Kidney glomerular epithelial cell (primary cell): ENCODE results near the gene TWSG1.
"Not testable (repeated sequence)": the region's sequence is repeated elsewhere in the genome, so short reads cannot be mapped to it uniquely, and the experiment has no call there.

Experiments
- DNase-seq: peaks from one replicate; lab custom pipeline; 2025; lab: John Stamatoyannopoulos, UW

The TWSG1 gene

DNA sequence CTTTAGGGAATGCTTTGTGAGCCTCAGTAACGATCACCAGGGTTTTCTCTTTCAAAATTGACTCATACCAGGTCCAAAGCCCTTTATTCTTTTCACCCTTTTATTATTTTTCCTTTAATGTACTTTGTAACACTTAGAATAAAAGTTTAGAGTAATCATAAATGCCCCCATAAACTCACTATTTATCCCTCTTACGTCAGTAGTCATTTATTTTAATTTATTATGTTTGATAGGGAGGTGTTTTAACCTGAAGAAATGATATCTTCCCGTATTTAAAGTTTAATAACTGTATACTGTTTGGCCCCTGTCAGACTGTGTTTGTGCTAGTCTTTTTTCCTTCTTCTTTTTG lies 1.1 kb downstream of the TWSG1 start:
- no peak for DNase-seq

DNA sequence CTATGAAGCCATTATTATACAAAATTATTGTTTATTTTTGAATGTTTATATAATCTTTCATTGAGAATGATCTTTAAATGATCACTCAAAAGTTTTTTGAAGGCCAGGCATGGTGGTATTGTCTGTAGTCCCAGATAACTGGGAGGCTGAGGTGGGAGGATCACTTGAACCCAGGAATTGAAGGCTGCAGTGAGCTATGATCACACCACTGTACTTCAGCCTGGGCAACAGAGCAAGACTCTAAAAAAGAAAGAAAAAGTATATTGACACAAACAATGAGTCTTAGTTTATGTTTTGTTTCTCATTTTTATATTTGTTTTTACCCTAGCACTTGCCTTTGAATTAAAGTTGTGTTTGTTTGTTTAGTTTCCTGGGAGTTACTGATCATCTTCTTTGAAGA lies 2.3 kb downstream of the TWSG1 start:
- no peak for DNase-seq

DNA sequence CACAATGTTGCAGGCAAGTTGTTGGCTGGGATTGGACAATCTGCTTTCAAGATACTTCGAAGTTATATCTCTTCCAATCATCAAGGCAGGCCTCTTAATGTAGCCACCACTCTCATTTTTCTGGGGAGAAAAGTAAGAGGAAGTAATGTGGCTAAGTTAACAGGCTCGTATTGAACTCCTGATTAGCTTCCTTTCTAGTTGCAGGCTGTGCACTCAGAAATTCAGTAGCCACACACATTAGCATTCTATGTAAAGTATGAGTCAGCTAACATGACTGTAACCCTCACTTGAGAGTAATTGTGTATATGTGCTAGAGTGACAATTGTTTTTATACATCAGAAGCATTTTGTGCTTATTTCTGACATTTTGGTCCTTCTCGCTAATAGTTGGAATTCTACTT lies 3.3 kb downstream of the TWSG1 start:
- no peak for DNase-seq

DNA sequence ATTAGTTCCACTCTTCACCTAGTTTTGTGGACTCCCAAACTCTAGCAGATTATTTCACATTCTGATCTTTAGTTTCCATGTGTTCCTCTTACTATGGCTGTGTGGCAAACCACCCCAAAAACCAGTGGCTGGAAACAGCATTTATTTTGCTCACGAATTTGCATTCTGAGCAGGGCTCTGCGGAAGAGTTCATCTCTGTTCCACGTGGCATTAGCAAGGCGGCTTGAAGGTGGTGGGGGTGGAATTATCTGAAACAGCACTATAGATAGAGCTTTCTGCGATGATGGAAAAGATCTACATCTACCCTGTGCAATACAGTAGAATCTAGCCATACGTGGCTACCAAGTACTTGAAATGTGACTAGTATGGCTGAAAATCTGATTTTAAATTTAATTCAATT lies 5.9 kb downstream of the TWSG1 start:
- no peak for DNase-seq

DNA sequence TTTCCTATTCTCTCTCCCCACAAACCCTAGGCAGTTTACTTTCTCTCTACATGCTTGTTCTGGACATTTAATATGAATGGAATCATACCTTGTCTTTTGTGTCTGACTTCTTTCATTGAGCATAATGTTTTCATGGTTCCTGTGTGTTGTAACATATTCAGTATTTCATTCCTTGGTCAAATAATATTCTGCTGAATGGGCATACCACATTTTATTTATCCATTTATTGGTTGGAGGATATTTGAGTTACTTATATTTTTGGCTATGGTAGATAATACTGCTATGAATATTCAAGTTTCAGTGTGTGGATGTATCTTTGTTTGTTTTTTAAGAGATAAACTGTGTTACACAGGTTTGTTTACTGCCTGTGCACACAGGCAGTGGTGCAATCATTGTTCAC lies 9.0 kb downstream of the TWSG1 start:
- DNase-seq = no peak

DNA sequence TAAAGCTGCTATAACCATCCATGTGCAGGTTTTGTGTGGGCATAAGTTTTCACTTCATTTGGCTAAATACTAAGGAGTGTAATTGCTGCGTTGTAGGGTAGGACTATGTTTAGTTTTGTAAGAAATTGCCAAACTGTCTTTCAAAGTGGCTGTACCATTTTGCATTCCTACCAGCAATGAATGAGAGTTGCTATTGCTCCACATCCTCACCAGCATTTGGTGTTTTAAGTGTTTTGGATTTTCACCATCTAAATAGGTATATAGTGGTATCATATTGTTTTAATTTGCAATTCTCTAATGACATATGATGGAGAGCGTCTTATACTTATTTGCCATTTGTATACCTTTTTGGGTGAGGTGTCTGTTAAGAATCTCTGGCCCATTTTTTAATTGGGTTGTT lies 12.2 kb downstream of the TWSG1 start:
- DNase-seq = no peak

DNA sequence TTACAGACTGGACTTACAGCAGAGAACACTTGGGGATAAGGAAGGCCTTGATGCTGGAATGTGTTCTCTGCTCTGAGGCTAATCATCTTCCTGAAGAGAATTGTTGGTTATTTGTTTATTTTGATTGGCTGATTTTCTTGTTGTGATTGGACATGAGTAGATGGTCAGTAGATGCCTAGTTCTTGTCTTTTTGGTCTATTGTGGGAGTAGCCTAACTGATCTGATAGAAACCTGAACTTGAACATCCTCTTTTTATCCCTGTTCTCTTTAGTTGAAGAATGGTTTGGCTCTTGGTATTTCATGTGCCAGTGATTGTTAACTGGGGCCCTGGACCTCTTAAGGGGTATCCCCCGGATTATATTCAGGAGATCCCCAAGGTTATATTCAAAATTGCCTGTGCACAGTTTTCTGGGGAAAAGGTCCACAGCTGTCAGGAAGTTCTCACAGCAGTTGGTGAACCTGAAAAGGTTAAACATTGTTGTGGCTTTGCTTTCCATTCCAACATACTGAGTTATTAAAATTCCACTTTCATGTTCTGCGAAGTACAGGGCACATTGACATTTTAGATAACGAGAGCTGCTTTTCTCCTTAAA lies 13.6 kb downstream of the TWSG1 start:
- DNase-seq = peak; percentile 67

DNA sequence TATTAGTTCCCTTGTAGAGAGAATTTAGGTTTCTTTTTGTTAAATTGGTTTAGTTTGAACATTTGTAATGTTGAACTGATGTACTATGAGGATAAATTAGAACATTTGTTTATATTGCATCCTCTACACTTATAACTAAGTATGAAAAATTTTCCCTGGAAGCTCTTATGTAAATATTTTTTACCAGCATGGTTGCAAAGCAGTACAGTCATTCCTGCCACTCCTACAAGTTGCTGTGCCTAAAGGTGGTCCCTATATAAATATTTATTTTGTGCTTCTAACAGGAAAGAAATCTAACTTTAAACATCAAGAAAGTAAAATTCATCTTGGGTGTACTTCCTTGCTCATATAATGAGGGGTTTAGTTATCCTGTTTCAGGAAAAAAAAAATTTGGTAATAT lies 14.2 kb downstream of the TWSG1 start:
- no peak for DNase-seq

DNA sequence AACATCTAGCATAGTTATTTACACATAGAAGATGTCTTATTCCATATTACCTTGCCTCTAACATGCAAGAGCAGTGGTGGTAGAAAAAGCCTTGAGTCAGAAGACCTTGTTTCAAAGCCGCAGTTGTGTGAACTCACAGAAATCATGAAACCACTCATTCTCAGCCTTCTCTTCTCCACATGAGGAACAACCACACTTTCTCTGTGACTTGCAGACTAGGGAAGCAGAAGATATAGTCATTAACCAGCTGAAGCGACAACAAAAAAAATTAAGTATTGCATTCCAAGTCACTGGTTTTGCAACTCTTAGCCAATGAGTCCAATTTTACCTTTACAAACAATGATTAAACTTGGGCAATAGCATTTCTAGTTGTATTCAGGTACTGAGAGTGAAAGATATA lies 19.0 kb downstream of the TWSG1 start:
- DNase-seq = no peak

DNA sequence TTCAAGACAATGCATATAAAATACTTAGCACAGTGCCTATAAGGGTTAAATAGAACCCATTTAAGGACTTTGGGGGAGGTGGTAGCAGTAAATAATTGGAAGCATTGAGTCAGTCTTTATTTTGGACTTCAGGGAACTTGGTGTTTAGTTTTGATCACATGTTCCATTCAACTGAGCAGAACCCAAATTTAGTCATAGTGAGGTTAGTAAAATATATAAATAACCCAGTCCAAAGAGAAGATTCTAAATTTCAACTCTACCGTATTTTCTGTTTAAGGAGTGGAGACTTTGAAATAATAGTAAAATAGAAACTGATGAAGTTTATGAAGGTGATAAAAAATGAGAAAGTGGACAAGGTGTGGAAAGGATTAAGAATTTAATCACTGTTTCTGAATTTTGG lies 19.7 kb downstream of the TWSG1 start:
- DNase-seq = no peak

DNA sequence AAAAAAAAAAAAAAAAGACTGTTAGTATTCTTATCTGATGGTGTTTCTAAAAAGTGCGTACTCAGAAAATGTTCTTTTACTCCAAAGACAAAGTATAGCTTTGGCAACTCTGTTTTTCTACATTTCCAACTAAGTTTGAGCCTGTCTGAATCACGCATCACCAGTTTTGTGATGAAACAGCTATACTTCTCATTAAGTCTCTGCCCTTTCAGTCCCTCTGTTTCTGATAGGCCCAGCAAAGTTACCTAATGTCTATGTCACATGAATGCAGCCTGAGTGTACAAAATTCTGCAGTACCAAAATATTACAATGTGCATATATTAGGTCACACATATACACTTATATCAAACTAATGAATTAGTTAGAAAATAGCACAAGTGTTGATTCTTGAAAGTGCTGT lies 22.4 kb downstream of the TWSG1 start:
- DNase-seq = no peak

DNA sequence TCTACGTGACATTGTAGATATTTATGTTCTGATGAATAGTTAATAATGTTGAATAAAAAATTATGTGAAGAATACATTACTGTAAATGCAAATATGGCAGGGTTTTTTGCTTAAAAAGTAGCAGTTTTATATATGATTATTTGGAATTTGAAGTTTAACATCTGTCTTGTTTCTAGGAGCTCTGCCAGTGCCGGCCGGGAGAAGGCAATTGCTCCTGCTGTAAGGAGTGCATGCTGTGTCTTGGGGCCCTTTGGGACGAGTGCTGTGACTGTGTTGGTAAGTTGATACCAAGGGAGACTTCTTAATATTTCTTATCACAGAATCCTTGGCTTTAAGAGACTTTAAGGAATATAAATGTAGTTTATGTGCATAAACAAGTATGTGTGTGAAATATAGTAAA lies 25.2 kb downstream of the TWSG1 start:
- no peak for DNase-seq

DNA sequence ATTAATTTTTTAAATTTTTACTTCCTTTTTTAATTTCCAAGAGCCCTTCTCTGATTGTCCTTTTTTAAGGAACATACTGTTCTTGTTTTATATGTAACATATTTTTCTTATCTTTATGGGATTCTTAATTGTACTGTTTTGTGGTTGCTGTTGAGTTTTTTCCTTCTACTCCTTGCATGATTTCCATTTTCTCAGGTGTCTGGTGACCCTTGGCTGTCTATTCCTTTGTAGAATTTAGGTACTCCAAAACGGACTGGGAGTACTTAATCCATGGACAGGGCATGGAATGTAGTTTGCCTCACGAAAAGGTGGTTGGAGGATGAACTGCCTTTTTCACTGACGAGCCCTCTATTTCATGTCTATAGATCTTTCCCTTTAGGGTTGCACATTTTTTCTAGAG lies 26.6 kb downstream of the TWSG1 start:
- no peak for DNase-seq

DNA sequence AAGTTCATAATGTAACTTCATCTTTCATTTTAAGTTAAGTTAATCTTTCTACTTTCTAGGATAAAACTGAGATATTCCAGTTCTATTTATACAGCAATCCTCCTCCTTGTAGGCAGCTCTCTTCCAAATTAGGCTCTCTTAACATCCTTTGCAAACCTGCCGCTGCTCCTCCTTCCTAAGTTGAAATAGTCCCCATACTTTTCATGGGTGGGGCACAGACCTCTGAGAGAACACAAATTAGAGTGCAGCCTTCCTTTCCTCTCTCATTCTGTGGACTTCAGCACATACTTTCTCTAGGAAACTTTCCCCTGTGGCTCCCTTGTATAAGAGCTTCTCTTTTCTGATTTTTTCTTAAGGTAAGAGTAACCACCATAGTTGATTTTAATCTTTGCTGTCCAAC lies 28.3 kb downstream of the TWSG1 start:
- no peak for DNase-seq

DNA sequence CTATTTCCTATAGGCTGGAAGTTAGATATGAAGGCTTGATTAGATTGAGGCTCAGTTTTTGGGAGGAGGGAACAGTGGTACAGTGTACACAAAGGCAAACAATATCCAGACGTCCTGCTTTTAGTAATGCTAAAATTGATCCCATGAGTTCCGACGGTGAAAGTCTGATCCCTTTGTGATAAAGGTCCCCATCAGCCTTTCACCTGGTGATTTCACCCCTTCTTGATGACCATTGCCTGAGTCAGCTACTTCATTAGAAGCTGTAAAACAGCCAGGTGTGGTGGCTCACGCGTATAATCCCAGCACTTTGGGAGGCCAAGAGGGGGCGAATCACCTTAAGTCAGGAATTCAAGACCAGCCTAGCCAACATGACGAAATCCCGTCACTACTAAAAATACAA lies 29.7 kb downstream of the TWSG1 start:
- DNase-seq = no peak

DNA sequence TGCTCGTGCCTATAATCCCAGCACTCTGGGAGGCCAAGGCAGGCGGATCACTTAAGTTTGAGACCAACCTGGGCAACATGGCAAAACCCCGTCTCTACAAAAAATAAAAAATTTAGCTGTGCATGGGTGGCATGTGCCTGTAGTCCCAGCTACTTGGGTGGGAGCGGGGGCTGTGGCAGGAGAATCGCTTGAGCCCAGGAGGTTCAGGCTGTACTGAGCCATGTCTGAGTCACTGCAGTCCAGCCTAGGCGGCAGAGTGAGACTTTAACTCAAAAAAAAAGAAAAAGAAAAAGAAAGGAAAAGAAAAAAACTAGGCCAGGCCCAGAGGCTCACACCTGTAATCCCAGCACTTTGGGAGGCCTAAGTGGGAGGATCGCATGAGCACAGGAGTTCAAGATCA lies 30.8 kb downstream of the TWSG1 start:
- no peak for DNase-seq

DNA sequence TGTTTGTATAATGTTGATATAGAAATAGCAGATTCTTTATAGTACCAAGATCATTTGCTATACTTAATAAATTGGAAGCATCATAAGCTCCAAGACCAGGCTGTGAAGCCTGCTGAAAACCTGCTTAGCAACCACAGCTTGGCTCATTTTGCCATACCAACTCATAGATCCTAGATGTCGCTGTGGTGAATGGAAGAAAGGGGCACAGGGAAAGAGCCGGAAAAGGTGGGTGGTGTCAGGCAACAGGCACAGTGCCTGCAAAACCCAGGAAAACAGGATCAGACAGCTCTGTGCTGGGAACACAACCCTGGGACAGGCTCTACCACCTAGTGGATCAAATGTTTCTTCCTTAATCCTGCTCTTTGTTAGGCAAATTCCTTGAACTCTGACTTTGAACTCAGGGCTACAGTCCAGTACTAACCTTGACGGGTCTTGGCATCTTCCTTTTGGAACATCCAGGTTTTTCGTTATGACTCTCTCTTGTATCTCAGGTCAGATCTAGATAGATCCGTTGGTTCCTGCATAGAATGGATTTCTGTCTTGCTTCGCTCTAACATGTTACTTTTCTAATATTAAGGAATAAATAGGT lies 31.6 kb downstream of the TWSG1 start:
- DNase-seq = peak; percentile 11

DNA sequence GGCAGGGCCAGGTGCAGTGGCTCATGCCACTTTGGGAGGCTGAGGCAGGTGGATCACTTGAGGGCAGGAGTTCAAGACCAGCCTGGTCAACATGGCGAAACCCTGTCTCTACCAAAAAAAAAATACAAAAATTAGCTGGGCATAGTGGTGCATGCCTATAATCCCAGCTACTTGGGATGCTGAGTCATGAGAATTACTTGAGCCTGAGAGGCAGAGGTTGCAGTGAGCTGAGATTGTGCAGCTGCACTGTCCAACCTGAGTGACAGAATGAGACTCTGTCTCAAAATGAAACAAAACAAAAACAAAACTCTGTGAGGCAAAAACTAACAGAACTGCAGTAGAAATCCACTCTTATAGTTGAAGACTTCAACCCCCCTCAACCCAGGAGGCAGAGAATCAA lies 38.7 kb downstream of the TWSG1 start:
- not testable (repeated sequence) for DNase-seq

DNA sequence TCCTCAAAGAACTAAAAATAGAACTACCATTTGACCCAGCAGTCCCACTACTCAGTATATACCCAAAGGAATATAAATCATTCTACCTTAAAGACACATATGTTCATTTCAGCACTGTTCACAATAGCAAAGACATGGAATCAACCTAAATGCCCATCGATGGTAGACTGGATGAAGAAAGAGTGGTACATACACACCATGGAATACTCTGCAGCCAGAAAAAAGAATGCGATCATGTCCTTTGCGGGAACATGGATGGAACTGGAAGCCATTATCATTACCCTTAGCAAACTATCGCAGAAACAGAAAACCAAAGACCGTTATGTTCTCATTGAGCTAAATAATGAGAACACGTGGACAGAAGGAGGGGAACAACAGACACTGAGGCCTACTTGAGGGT lies 44.5 kb downstream of the TWSG1 start:
- DNase-seq = no peak

DNA sequence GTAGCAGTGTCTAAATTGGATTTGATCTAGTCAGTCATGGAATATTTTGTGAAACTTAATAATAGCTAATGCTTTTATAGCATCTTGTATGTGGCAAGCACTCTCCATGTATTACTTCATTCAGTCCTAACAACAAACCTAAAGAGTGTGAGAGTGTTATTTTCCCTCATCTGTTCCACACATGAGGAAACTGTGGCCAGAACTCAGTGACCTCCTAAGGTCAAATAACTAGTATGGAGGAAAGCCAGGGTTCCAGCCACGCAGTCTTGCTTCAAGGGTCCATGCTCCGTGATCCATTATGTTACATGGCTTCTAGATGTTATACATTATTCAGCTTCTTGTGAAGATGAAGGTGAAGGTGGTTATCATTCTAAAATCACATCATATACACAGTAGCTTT lies 45.5 kb downstream of the TWSG1 start:
- no peak for DNase-seq

DNA sequence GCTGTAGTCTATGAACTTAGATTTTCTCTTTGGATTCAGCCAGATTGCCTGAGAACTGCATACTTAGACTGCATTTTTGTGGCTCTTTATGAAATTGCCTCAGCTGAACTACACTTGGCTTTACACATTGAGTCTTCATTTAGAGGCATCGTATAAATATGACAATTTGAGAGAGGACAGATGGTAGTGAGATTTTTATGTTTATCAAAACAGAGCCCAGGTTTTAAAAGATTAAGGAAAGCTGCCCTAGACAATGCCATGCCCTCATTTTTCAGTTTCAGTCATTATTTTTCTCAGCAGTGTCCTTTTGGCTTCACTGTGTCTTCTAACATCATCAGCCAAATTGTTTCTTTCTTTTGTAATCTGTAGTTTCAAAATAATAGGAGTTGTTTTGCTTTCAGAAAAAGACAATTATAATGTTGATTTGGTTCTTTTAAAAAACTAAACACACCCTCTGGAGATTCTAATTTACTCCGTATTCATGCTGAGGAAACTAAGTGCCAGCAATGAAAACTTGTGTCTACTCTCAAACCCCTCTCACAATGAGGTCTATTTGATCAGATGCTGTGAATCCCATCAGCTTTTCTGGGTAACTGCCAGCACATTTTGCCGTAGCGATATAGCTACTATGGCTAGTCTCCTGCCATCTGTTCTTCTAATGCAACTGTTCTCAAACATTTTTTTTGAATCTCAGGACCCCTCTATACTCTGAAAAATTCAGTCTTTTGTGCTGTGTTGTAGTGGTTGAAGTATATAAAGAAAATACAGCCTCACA lies 46.2 kb downstream of the TWSG1 start:
- DNase-seq = no peak

DNA sequence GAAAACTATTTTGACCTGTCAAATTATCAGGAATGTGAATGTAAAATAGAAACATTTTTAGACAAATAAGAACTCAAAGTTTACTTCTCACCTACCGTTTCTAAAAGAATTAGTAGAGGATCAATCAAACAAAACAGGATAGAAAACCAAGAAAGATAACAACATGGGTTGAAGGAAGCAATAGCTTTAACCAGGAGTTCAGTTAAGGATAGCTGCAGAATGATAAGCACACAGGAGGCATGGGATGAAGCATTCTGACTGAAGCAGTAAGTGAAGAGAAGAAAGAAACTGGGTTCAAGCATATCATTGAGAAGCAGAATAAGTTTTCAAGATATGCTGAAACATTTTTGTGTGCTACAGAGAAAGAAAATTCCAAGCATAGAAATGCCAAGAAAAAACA lies 52.3 kb downstream of the TWSG1 start:
- DNase-seq = no peak

DNA sequence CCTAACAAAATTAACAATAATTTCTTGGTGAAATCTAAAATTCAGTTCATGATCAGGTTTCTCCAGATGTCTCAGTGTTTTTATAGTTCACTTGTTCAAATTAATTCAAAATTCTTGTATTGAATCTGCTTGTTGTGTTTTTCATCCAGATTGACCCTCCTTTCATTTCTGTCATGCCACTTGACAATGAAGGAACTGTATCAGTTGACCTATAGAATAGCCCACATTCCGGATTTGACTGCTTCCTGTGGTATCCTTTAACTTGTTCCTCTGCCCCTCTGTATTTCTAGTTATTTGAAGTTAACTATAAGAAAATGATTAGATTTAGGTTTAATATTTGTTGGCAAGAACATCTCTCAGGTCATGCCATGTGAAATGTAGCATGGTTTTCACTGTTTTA lies 53.3 kb downstream of the TWSG1 start:
- DNase-seq = no peak

DNA sequence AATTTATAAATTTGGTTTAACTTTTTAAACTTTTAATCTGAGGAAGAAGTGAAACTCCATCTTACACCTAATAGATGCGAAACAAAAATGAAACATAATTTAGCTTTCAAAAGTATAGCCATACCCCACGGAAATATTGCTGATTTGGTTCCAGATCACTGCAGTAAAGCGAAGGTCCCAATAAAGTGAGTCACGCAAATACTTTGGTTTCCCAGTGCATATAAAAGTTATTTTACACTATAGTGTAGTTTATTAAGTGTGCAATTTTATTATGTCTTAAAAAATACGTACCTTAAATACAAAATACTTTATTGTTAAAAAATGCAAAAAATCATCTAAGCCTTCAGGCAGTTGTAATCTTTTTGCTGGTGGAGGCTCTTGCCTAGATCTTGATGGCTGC lies 55.1 kb downstream of the TWSG1 start:
- DNase-seq = no peak
